ENCODE results near the gene S100A16. TPM values are rescaled to one million over a fixed set of nuclear protein-coding genes. Genes with fewer than 3 reads are reported as not detected.

S100A16 gene
- total RNA-seq, 1 donor from 2014 or later, result not detected

DNA sequence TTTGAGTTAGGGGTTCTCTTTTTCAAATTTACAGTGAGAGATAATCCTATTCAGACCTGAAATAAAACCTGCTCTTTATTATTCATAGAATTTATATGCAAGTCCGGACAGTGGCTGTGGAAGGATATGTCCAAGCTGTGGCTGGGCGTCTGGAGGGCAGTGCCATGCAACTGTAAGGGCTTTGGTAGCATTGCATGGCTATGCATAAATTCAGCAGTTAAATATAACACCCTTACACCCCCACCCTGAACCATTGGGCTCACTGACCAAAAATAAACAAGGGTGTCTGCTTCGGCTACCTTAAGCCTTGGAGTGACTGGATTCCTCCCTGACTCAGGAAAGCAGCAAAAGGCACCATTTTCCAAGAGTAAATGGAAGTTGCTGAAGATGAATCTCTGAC lies 26.3 kb upstream of the S100A16 start:
- intact Hi-C loops (cut with micrococcal nuclease), result no loop called here
- H3K4me3 Mint-ChIP-seq, result no peak overlapping the region
- DNase-seq, result no peak
- H3K36me3 Mint-ChIP-seq (ENCODE audit: low read depth), result peaks cover 87% of the 10 kb centered on the region
- ChIA-PET POLR2A (interaction anchor here (0.7 to 2.1 kb wide), 4 partner anchors 13 to 103 kb away, joined by 5 to 8 read pairs (median 6); partner anchors contain the start of genes S100A6 and SNAPIN), CTCF (interaction anchor here (1.5 to 2.6 kb wide), 2 partner anchors 67 to 106 kb away, joined by 3 to 8 read pairs; no protein-coding TSS in a partner anchor)
- peaks cover 30% of the 10 kb centered on the region for H3K4me1 Mint-ChIP-seq
- H3K9me3 Mint-ChIP-seq, result no peaks in the 10 kb centered on the region
- TF ChIP-seq, protein P1, sequence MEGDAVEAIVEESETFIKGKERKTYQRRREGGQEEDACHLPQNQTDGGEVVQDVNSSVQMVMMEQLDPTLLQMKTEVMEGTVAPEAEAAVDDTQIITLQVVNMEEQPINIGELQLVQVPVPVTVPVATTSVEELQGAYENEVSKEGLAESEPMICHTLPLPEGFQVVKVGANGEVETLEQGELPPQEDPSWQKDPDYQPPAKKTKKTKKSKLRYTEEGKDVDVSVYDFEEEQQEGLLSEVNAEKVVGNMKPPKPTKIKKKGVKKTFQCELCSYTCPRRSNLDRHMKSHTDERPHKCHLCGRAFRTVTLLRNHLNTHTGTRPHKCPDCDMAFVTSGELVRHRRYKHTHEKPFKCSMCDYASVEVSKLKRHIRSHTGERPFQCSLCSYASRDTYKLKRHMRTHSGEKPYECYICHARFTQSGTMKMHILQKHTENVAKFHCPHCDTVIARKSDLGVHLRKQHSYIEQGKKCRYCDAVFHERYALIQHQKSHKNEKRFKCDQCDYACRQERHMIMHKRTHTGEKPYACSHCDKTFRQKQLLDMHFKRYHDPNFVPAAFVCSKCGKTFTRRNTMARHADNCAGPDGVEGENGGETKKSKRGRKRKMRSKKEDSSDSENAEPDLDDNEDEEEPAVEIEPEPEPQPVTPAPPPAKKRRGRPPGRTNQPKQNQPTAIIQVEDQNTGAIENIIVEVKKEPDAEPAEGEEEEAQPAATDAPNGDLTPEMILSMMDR (IDR thresholded peaks at IDR 0.05), result no peak
- H3K27me3 Mint-ChIP-seq, result no peaks in the 10 kb centered on the region
- no peak for ATAC-seq (ENCODE audit: low read depth)
- no peak overlapping the region for H3K27ac Mint-ChIP-seq

DNA sequence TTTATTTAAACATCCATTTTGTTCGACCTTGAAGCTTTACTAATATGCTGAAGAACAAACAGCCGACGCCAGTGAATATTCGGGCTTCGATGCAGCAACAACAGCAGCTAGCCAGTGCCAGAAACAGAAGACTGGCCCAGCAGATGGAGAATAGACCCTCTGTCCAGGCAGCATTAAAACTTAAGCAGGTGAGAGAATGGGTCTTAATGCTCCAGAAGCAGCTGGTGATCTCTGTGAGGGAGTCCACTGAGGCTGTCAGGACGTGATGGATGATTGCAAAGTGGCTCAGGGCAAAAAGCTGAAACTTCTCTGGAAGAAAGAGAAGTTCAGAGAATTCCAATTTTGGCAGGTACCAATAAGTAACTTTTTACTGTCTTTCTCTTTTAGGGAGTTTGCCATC lies 25.3 kb upstream of the S100A16 start:
- H3K9me3 Mint-ChIP-seq, result no peaks in the 10 kb centered on the region
- ChIA-PET CTCF (interaction anchor here (0.8 to 1.8 kb wide), 4 partner anchors 11 to 128 kb away, joined by 3 to 10 read pairs (median 4); partner anchors contain the start of gene S100A13), POLR2A (interaction anchor here (0.6 to 1.9 kb wide), 6 partner anchors 20 to 660 kb away, joined by 3 to 10 read pairs (median 5); partner anchors contain the start of gene SNAPIN)
- H3K4me1 Mint-ChIP-seq, result peaks cover 35% of the 10 kb centered on the region
- ATAC-seq (ENCODE audit: low read depth) (no peak), DNase-seq (no peak)
- TF ChIP-seq, protein P1 (IDR thresholded peaks at IDR 0.05), result no peak
- peaks cover 84% of the 10 kb centered on the region for H3K36me3 Mint-ChIP-seq (ENCODE audit: low read depth)
- no peak overlapping the region for H3K4me3 Mint-ChIP-seq
- intact Hi-C loops (cut with micrococcal nuclease), result no loop called here
- no peaks in the 10 kb centered on the region for H3K27me3 Mint-ChIP-seq
- H3K27ac Mint-ChIP-seq, result no peak overlapping the region

DNA sequence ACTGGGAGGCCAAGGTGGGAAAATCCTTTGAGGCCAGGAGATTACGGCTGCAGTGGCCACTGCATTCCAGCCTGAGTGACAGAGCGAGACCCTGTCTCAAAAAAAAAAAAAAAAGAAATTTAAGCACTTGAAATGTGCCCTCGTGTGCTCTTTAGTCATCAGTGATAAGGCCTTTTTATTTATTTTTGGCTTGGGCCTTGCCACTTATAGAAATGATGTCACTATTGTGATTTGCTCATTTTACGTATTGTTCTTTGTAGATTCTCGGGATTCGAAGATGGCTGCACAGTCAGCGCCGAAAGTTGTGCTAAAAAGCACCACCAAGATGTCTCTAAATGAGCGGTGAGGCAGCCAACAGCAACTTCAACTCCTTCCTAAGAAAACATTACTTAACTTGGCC lies 23.4 kb upstream of the S100A16 start:
- POLR2A ChIA-PET, result no interaction called here
- no peak overlapping the region for H3K27ac Mint-ChIP-seq
- peaks cover 69% of the 10 kb centered on the region for H3K36me3 Mint-ChIP-seq (ENCODE audit: low read depth)

DNA sequence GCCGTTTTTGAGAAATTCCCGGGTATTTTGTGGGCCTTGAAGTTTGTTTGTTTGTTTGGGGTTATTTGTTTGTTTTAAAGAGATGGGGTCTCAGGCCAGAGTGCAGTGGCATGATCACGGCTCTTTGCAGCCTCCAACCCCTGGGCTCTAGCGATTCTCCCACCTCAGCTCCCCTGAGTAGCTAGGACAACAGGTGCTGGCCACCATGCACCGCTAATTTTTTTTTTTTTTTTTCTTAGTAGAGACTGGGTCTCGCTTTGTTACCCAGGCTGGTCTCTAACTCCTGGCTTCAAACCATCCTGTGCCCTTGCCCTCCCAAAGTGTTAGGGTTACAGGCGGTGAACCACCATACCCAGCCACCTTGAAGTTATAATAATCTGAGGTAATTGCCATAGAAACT lies 22.9 kb upstream of the S100A16 start:
- Mint-ChIP-seq H3K4me3 (peak overlapping the region; percentile 83), H3K36me3 (ENCODE audit: low read depth) (peaks cover 65% of the 10 kb centered on the region), H3K27ac (peak overlapping the region; percentile 56), H3K4me1 (peaks cover 39% of the 10 kb centered on the region), H3K27me3 (no peaks in the 10 kb centered on the region), H3K9me3 (no peaks in the 10 kb centered on the region)
- POLR2A ChIA-PET, result interaction anchor here (0.8 to 2.7 kb wide), 4 partner anchors 31 to 358 kb away, joined by 3 to 138 read pairs (median 20); partner anchors contain the start of gene S100A6
- intact Hi-C loops (cut with micrococcal nuclease), result loop anchor here (2.0 kb wide), 2 partner anchors 103 to 125 kb away; no protein-coding TSS in a partner anchor
- CTCF ChIA-PET, result interaction anchor here (0.7 to 2.7 kb wide), 2 partner anchors 63 to 92 kb away, joined by 3 to 33 read pairs; no protein-coding TSS in a partner anchor
- DNase-seq (no peak), ATAC-seq (ENCODE audit: low read depth) (no peak)
- TF ChIP-seq, protein P1 (IDR thresholded peaks at IDR 0.05), result no peak

More for the DNA sequence above, 23.4 kb upstream of the S100A16 start:
- no peaks in the 10 kb centered on the region for H3K27me3 Mint-ChIP-seq
- H3K4me1 Mint-ChIP-seq, result peaks cover 41% of the 10 kb centered on the region
- ATAC-seq (ENCODE audit: low read depth), result no peak
- H3K9me3 Mint-ChIP-seq, result no peaks in the 10 kb centered on the region
- peak overlapping the region; percentile 11 for H3K4me3 Mint-ChIP-seq
- DNase-seq, result no peak
- CTCF ChIA-PET, result no interaction called here
- TF ChIP-seq, protein P1 (IDR thresholded peaks at IDR 0.05), result no peak
- intact Hi-C loops (cut with micrococcal nuclease), result no loop called here
